ENCODE measurements around the gene DDX52. TPM values are rescaled to one million over a fixed set of nuclear protein-coding genes. Genes with fewer than 3 reads are reported as not detected.

DDX52 gene
- total and polyA plus RNA-seq, 8 donors = 7.1 to 40.0 (median 10.9) TPM

- Histone ChIP-seq H3K4me1 (peaks cover 9 to 55% (median 30%) of the 10 kb centered on the region in 4 donors), H3K27me3 (no peaks in the 10 kb centered on the region), H3K4me3 (peak overlapping the region; percentile 80 to 99 (median 96)), H3K36me3 (peaks cover 0 to 18% (median 15%) of the 10 kb centered on the region in 4 donors), H3K27ac (peak overlapping the region; percentile 90 to 94 (median 90)), H3K9me3 (no peaks in the 10 kb centered on the region)
- 0 to 1% (median 0%) methylated on average over 13 to 26 of the region's 26 CpGs for WGBS, 5 donors
- DNase-seq = peak; percentile 26 to 80
- no peak for TF ChIP-seq POLR2AphosphoS5 (IDR thresholded peaks at IDR 0.05)
- TF ChIP-seq EP300 (IDR thresholded peaks at IDR 0.05) = no peak
- TF ChIP-seq POLR2A (IDR thresholded peaks at IDR 0.05) = no peak
- TF ChIP-seq, protein P1, sequence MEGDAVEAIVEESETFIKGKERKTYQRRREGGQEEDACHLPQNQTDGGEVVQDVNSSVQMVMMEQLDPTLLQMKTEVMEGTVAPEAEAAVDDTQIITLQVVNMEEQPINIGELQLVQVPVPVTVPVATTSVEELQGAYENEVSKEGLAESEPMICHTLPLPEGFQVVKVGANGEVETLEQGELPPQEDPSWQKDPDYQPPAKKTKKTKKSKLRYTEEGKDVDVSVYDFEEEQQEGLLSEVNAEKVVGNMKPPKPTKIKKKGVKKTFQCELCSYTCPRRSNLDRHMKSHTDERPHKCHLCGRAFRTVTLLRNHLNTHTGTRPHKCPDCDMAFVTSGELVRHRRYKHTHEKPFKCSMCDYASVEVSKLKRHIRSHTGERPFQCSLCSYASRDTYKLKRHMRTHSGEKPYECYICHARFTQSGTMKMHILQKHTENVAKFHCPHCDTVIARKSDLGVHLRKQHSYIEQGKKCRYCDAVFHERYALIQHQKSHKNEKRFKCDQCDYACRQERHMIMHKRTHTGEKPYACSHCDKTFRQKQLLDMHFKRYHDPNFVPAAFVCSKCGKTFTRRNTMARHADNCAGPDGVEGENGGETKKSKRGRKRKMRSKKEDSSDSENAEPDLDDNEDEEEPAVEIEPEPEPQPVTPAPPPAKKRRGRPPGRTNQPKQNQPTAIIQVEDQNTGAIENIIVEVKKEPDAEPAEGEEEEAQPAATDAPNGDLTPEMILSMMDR (IDR thresholded peaks at IDR 0.05) = no peak
- intact Hi-C loops (cut with DNase I; ENCODE audit: low total_unique reads) = no loop called here
These were observed 34.7 kb downstream of the DDX52 start for GRCh38 chr17:37608351-37609169.

DNA sequence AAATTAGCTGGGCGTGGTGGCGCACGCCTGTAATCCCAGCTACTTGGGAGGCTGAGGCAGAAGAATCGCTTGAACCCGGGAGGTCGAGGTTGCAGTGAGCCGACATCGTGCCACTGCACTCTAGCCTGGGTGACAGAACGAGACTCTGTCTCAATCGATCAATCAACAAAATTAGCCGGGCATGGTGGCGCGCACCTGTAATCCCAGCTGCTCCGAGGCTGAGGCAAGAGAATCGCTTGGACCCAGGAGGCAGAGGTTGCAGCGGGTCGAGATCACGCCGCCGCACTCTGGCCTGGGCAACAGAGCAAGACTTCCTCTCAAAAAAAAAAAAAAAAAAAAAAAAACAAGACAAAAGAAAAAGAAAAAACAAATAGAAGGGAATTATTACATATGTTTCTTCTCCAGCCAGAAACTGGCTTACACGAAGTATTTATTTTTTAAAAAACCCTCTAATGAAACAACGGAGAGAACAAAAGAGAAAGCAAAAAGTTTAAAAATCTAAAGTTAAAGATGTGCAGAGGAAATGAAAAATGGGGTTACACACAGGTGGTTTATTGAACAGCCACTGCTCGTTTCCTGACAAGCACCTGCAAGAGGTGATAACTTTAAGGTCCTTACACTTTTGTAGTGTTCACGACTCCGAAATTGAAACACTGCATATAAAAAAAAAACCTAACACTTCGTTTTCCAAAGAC, 35.5 kb downstream of the DDX52 start:
- Histone ChIP-seq H3K9me3 (no peaks in the 10 kb centered on the region), H3K4me3 (peak overlapping the region; percentile 80 to 99 (median 96)), H3K4me1 (peaks cover 9 to 63% (median 32%) of the 10 kb centered on the region in 4 donors), H3K27me3 (no peaks in the 10 kb centered on the region), H3K27ac (peak overlapping the region in 4 of 5 donors; percentile 23 to 94 (median 90)), H3K36me3 (peaks cover 0 to 11% (median 7%) of the 10 kb centered on the region in 4 donors)
- 60 to 70% (median 66%) methylated on average over 26 of the region's 26 CpGs for WGBS, 5 donors
- intact Hi-C loops (cut with DNase I; ENCODE audit: low total_unique reads) = no loop called here
- peak in 1 of 2 donors; percentile 16 for DNase-seq
- TF ChIP-seq POLR2AphosphoS5 (IDR thresholded peaks at IDR 0.05) (no peak), POLR2A (IDR thresholded peaks at IDR 0.05) (no peak), EP300 (IDR thresholded peaks at IDR 0.05) (no peak)
- TF ChIP-seq, protein P1 (IDR thresholded peaks at IDR 0.05) = no peak

DNA sequence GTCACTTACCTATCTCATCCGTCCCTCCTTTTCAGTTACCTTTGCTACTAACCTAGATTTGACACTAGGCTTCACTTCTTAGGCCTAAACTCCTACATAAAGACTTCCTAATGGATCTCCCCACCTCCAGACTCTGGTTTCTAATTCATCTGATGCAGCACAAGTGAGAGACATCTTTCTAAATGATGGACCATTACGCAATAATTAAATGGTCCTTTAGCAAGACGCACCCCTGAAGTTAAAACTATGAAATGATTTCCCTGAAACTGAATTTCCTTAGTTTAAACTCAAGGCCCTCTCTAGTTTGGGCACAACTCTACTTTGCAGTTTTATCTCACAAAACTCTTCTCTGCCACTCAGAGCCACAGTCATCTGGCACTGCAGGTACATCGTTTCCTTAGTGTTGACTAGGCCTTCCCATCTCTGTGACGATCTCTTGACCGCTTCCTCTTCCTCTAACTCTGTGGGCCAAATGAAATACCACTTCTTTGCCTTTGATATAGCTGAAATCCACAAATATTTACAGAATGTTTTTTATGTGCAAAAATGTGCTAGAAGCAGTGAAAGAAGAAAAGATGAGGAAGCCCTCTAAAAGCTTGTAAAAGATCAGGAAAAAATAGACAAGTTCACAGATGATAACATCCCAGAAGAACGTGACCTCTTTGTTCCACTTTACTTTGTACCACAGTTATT, 37.3 kb downstream of the DDX52 start:
- TF ChIP-seq EP300 (IDR thresholded peaks at IDR 0.05) (no peak), POLR2A (IDR thresholded peaks at IDR 0.05) (no peak)
- TF ChIP-seq, protein P1 (IDR thresholded peaks at IDR 0.05) = no peak
- intact Hi-C loops (cut with DNase I; ENCODE audit: low total_unique reads) = no loop called here
- H3K4me1 ChIP-seq = peaks cover 9 to 67% (median 36%) of the 10 kb centered on the region in 4 donors
- H3K27ac ChIP-seq = peak overlapping the region in 1 of 5 donors; percentile 31
- WGBS, 5 donors = 71 to 85% (median 82%) methylated on average over 7 of the region's 7 CpGs
- no peaks in the 10 kb centered on the region for H3K9me3 ChIP-seq
- no peaks in the 10 kb centered on the region for H3K27me3 ChIP-seq
- peak in 1 of 2 donors; percentile 52 for DNase-seq
- peaks cover 0 to 5% (median 0%) of the 10 kb centered on the region in 4 donors for H3K36me3 ChIP-seq
- H3K4me3 ChIP-seq = no peak overlapping the region

- no peak for DNase-seq
- Histone ChIP-seq H3K36me3 (peaks cover 0 to 12% (median 5%) of the 10 kb centered on the region in 4 donors), H3K27ac (peak overlapping the region in 1 of 5 donors; percentile 31), H3K27me3 (no peaks in the 10 kb centered on the region), H3K9me3 (no peaks in the 10 kb centered on the region), H3K4me1 (peaks cover 9 to 63% (median 36%) of the 10 kb centered on the region in 4 donors), H3K4me3 (no peak overlapping the region)
- 76 to 83% (median 79%) methylated on average over 4 of the region's 4 CpGs for WGBS, 5 donors
- TF ChIP-seq POLR2A (IDR thresholded peaks at IDR 0.05) = no peak
- no peak for TF ChIP-seq EP300 (IDR thresholded peaks at IDR 0.05)
- TF ChIP-seq POLR2AphosphoS5 (IDR thresholded peaks at IDR 0.05) = no peak
- TF ChIP-seq, protein P1 (IDR thresholded peaks at IDR 0.05) = no peak
- intact Hi-C loops (cut with DNase I; ENCODE audit: low total_unique reads) = no loop called here
These were observed 38.2 kb downstream of the DDX52 start for GRCh38 chr17:37605081-37605480.

Measured in stomach (tissue), 9 donors.